ENCODE measurements around the gene TMEM259. TPM values are rescaled to one million over a fixed set of nuclear protein-coding genes. Genes with fewer than 3 reads are reported as not detected.

The TMEM259 gene
- total and polyA plus RNA-seq, 2 of the 13 experiments (the other 11 are each of a cell fraction or from before 2014, with no cell fraction given), result 64.7 to 164 TPM

GRCh38 chr19:1039646-1040475 is 18.9 kb upstream of the TMEM259 start, which contains the start of gene ABCA7 (continued):
- TF ChIP-seq ZBTB33 (CRISPR knock-in tag; IDR thresholded peaks at IDR 0.05) (no peak; the same call in 1 of the 2 replicates), SRSF4 (IDR thresholded peaks at IDR 0.05; ENCODE audit: low read depth, low read length, poor library complexity, severe bottlenecking) (no peak), ZNF317 (CRISPR knock-in tag; IDR thresholded peaks at IDR 0.05) (no peak), AGO2 (optimal IDR thresholded peaks at IDR 0.05; ENCODE audit: low read depth, low read length) (peak; percentile 83), ZNF33B (CRISPR knock-in tag; IDR thresholded peaks at IDR 0.05) (peak; percentile 40; the same call in 1 of the 2 replicates), ATAD3A (CRISPR knock-in tag; IDR thresholded peaks at IDR 0.05) (no peak), RBM39 (IDR thresholded peaks at IDR 0.05; ENCODE audit: low read depth, low read length, poor library complexity, severe bottlenecking) (peak; percentile 61), GABPB1 (CRISPR knock-in tag; IDR thresholded peaks at IDR 0.05) (peak; percentile 89), FOXP1 (IDR thresholded peaks at IDR 0.05) (no peak), FOXP1 (CRISPR knock-in tag; IDR thresholded peaks at IDR 0.05) (no peak), REPIN1 (CRISPR knock-in tag; IDR thresholded peaks at IDR 0.05; ENCODE audit: borderline replicate concordance, low read depth) (no peak), ZBTB42 (CRISPR knock-in tag; IDR thresholded peaks at IDR 0.05) (no peak), THAP7 (CRISPR knock-in tag; IDR thresholded peaks at IDR 0.05) (no peak), ZNF329 (CRISPR knock-in tag; IDR thresholded peaks at IDR 0.05; ENCODE audit: low read depth) (0 out of 2 replicates have a peak, but pooled peaks have one; percentile 37), HNF1A (IDR thresholded peaks at IDR 0.05; ENCODE audit: low read depth) (no peak), HNF1A (CRISPR knock-in tag; IDR thresholded peaks at IDR 0.05; ENCODE audit: borderline replicate concordance) (peak; percentile 41; the same call in 1 of the 2 replicates), POLR2A (IDR thresholded peaks at IDR 0.05; ENCODE audit: insufficient read depth in 1 of 2, low read depth in 2 of 2, low read length in 2 of 2) (peak; percentile 35 to 38; a peak in 3 of 4 replicates), NFKBIZ (CRISPR knock-in tag; IDR thresholded peaks at IDR 0.05) (no peak), PRDM15 (CRISPR knock-in tag; IDR thresholded peaks at IDR 0.05) (no peak)

All from HepG2 (cell line).